Fibroblast of villous mesenchyme (primary cell): ENCODE results near the gene OAT. TPM values are rescaled to one million over a fixed set of nuclear protein-coding genes. Genes with fewer than 3 reads are reported as not detected.

Experiments used
- DNase-seq: peaks from one replicate; pipeline ENCODE4 v3.0.0-alpha.2; 2010; ENCODE audit warnings: low read depth
- H3K4me3 ChIP-seq: 2 replicates; pipeline ENCODE4 v1.5.1; 2011; ENCODE audit warnings: low read depth, mild to moderate bottlenecking, low read length
- CTCF ChIP-seq: IDR thresholded peaks from 2 replicates; pipeline ENCODE4 v1.5.1; 2012; ENCODE audit warnings: low read depth, mild to moderate bottlenecking, low read length; ENCODE audit not compliant: insufficient read depth
- total RNA-seq: library from RNA; depleted of rRNA; stranded (reverse); fragments of >200 nt; gene quantifications from 2 replicates; pipeline ENCODE4 v1.2.3, GENCODE V29; 2012

The OAT gene
- total RNA-seq, 1 donor, result 224 TPM

DNA sequence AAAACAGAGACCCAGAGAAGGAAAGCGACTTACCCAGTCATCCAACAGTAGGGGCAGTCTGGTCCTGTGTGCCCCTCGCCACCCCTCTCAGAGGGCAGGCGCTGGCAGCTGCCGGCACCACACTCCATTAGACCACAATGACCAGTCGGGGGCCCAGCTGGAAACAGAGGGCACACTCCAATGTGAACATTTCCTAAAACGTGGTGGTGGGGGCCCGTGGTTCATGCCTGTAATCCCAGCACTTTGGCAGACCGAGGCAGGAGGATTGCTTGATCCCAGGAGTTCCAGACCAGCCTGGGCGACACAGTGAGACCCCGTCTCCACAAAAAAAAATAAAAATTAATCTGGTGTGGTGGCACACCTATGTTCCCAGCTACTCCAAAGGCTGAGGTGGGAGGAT lies 912 bp upstream of the OAT start:
- TF ChIP-seq CTCF, result no peak
- no peak for DNase-seq
- no peak overlapping the region for H3K4me3 ChIP-seq

- TF ChIP-seq CTCF, result no peak
- peak; percentile 71 for DNase-seq
- H3K4me3 ChIP-seq, result peak overlapping the region; percentile 77
Measured at GRCh38 chr10:124417895-124418725, 613 bp downstream of the OAT start.

GRCh38 chr10:124416733-124417132 lies 2.0 kb downstream of the OAT start:
- peak overlapping the region; percentile 77 for H3K4me3 ChIP-seq
- no peak for TF ChIP-seq CTCF
- peak; percentile 81 for DNase-seq

GRCh38 chr10:124415210-124415609 lies 3.5 kb downstream of the OAT start:
- DNase-seq, result no peak
- no peak for TF ChIP-seq CTCF
- H3K4me3 ChIP-seq, result no peak overlapping the region

- H3K4me3 ChIP-seq, result no peak overlapping the region
- no peak for TF ChIP-seq CTCF
- DNase-seq, result peak; percentile 16
Measured at GRCh38 chr10:124414076-124414475, 4.6 kb downstream of the OAT start.

DNA sequence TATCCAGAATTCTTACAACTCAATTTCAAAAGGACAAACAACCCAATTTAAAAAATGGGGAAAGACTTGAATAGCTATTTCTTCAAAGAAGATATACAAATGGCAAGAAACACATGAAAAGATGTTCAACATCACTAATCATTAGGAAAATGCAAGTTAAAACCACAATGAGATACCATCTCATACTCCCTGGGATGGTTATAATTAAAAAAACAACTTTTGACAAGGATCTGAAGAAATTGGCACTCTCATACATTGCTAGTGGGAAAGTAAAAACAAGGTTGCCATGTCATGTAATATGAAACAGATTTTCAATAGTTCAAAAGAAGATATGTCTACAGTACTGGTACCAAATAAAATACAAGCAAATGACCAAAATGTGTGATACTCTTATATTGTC lies 9.0 kb downstream of the OAT start:
- no peak overlapping the region for H3K4me3 ChIP-seq
- no peak for TF ChIP-seq CTCF
- DNase-seq, result no peak

DNA sequence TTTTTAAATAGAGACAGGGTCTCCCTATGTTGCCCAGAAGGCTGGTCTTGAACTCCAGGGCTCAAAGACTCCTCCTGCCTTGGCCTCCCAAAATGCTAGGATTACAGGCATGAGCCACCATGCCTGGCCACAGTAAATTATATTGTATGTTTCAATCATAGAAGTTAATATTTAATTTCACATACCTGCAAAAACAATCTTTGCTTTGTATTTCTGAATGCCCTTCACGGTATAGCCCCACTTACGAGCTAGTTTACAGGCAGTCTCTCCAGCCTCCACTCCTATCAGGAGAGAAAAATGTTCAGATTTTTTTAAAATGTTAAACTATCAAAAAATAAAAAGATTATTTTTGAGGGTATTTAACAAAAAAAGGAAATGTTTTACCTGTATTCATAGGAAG lies 10.4 kb downstream of the OAT start:
- no peak for TF ChIP-seq CTCF
- no peak for DNase-seq
- no peak overlapping the region for H3K4me3 ChIP-seq
